B cell (primary cell): Measurements from ENCODE around the gene ZNF774. TPM values are rescaled to one million over a fixed set of nuclear protein-coding genes. Genes with fewer than 3 reads are reported as not detected.

Experiments used
- ATAC-seq: fragments of 200-7000 bp; cut with Tn5 transposase; one replicate; pipeline ENCODE4 v1.10.0; 2021; ENCODE audit warnings: low read depth, mild to moderate bottlenecking, moderate number of reproducible peaks, moderate library complexity
- CTCF ChIA-PET: fragments of 350-600 bp; sonication (Branson Sonifier 250); formaldehyde crosslinking; loops from one replicate; lab custom pipeline; 2021; ENCODE audit warnings: antibody characterized with exemption, inconsistent platforms; lab: Charles Lee
- POLR2A ChIA-PET: fragments of 350-600 bp; sonication (Branson Sonifier 250); formaldehyde crosslinking; loops from one replicate; lab custom pipeline; 2021; ENCODE audit warnings: antibody characterized with exemption; lab: Charles Lee
- DNase-seq: peaks from one replicate; pipeline ENCODE4 v3.0.0; 2013
- H2AFZ ChIP-seq: 2 replicates; pipeline ENCODE4 v1.6.1; 2012; ENCODE audit warnings: mild to moderate bottlenecking, low read depth, low read length; ENCODE audit not compliant: insufficient read depth, poor library complexity, severe bottlenecking
- H3K27ac ChIP-seq, 2 donors: 1 replicate in 1 of 2; 2 replicates in 1 of 2; pipeline ENCODE4 v1.5.1; 2012 to 2013; ENCODE audit warnings: low read length in 2 of 2, mild to moderate bottlenecking in 2 of 2, moderate library complexity in 1 of 2
- H3K27me3 ChIP-seq, 4 experiments: fragments of 200-600 bp in 1 of 4; sonication (generic) in 1 of 4; replicated peaks in 1 of 4; 1 replicate in 2 of 4; 2 replicates in 2 of 4; pipeline versions ENCODE4 v1.6.1 to v1.7.0; 2013 to 2016; ENCODE audit warnings: low read length in 3 of 4, mild to moderate bottlenecking in 2 of 4, mixed read lengths in 1 of 4, moderate library complexity in 1 of 4; ENCODE audit not compliant: insufficient read depth in 4 of 4, control insufficient read depth in 3 of 4; ENCODE audit errors: control extremely low read depth in 1 of 4
- H3K36me3 ChIP-seq, 2 experiments: replicated peaks in 1 of 2; 1 replicate in 1 of 2; 2 replicates in 1 of 2; pipeline versions ENCODE4 v1.6.1 to v1.7.1; 2013; ENCODE audit warnings: low read length in 1 of 2; ENCODE audit not compliant: insufficient read depth in 2 of 2, control insufficient read depth in 1 of 2; ENCODE audit errors: control extremely low read depth in 1 of 2, extremely low read depth in 1 of 2
- H3K4me1 ChIP-seq, 2 donors: fragments of 200-600 bp in 1 of 2; sonication (generic) in 1 of 2; 1 replicate in 1 of 2; 2 replicates in 1 of 2; pipeline versions ENCODE4 v1.5.1 to v1.6.1; 2013 to 2017; ENCODE audit warnings: low read length in 2 of 2; ENCODE audit not compliant: control insufficient read depth in 2 of 2, insufficient read depth in 2 of 2
- H3K4me2 ChIP-seq: replicated peaks from 2 replicates; pipeline ENCODE3; 2012; ENCODE audit warnings: mild to moderate bottlenecking, low read depth, low read length; ENCODE audit not compliant: poor library complexity, severe bottlenecking
- H3K4me3 ChIP-seq, 5 experiments: fragments of 200-600 bp in 1 of 5; sonication (generic) in 1 of 5; 1 replicate in 3 of 5; 2 replicates in 2 of 5; pipeline versions ENCODE4 v1.5.1 to v1.7.0; 2011 to 2016; ENCODE audit warnings: low read length in 4 of 5, mild to moderate bottlenecking in 4 of 5, low read depth in 2 of 5, control low read depth in 1 of 5, moderate library complexity in 1 of 5; ENCODE audit not compliant: insufficient read depth in 1 of 5; ENCODE audit errors: control extremely low read depth in 1 of 5, extremely low read depth in 1 of 5
- H3K79me2 ChIP-seq: fragments of 200-600 bp; sonication (generic); one replicate; pipeline ENCODE4 v1.6.0; 2016; ENCODE audit warnings: low read length; ENCODE audit not compliant: control insufficient read depth, insufficient read depth
- H3K9ac ChIP-seq: fragments of 200-600 bp; sonication (generic); 2 replicates; pipeline ENCODE4 v1.6.1; 2017; ENCODE audit warnings: mild to moderate bottlenecking, low read length, moderate library complexity
- H3K9me3 ChIP-seq, 3 donors: one replicate each; pipeline versions ENCODE4 v1.6.1 to v1.7.1; 2013; ENCODE audit warnings: low read length in 2 of 3; ENCODE audit not compliant: control insufficient read depth in 2 of 3, insufficient read depth in 1 of 3; ENCODE audit errors: control extremely low read depth in 1 of 3
- H4K20me1 ChIP-seq: 2 replicates; pipeline ENCODE4 v1.6.0; 2012; ENCODE audit warnings: mild to moderate bottlenecking, low read length; ENCODE audit not compliant: insufficient read depth, control insufficient read depth, poor library complexity, severe bottlenecking
- H3K27ac Mint-ChIP-seq: one replicate; pipeline ENCODE4 v1.8.0; 2021; ENCODE audit warnings: mixed read lengths
- H3K27me3 Mint-ChIP-seq: one replicate; pipeline ENCODE4 v1.8.0; 2021; ENCODE audit warnings: mixed read lengths
- H3K4me1 Mint-ChIP-seq: one replicate; pipeline ENCODE4 v1.8.0; 2021; ENCODE audit warnings: mixed read lengths
- H3K4me3 Mint-ChIP-seq: one replicate; pipeline ENCODE4 v1.8.0; 2021; ENCODE audit warnings: mixed read lengths
- H3K9me3 Mint-ChIP-seq: one replicate; pipeline ENCODE4 v1.8.0; 2022; ENCODE audit warnings: mixed read lengths; ENCODE audit not compliant: insufficient read depth
- CTCF ChIP-seq: fragments of 200-600 bp; IDR thresholded peaks from one replicate; pipeline ENCODE4 v1.8.0; 2022; ENCODE audit warnings: antibody characterized with exemption, mild to moderate bottlenecking
- EZH2 ChIP-seq: IDR thresholded peaks from 2 replicates; pipeline ENCODE4 v1.6.1; 2012; ENCODE audit warnings: borderline replicate concordance, low read depth, mild to moderate bottlenecking, moderate library complexity, low read length; ENCODE audit not compliant: insufficient read depth, poor library complexity, severe bottlenecking
- WGBS: methylation state at CpG from one replicate; pipeline ENCODE4 v1.1.5; 2013; ENCODE audit warnings: missing lambda C conversion rate; ENCODE audit not compliant: insufficient coverage; 5-methylcytosine and 5-hydroxymethylcytosine counted together
- intact Hi-C: fragments of 100-400 bp; cut with micrococcal nuclease; formaldehyde crosslinking; loops from one replicate; pipeline ENCODE4 v1.10.0; 2022
- polyA plus RNA-seq: library from polyadenylated mRNA; depleted of rRNA; stranded (reverse); fragments of >200 nt; gene quantifications from 2 replicates; pipeline ENCODE4 v1.2.3, GENCODE V29; 2012
- total RNA-seq, 2 donors: library from RNA; stranded (reverse); fragments of 120-200 nt in 1 of 2; gene quantifications; 1 replicate in 1 of 2; 2 replicates in 1 of 2; pipeline versions ENCODE4 v1.2.3 to v1.2.4, GENCODE V29; 2013 to 2022

The ZNF774 gene
- total and polyA plus RNA-seq, 2 donors (not counting 1 experiment from before 2014, with no cell fraction given): 0.19 to 0.54 TPM

GRCh38 chr15:90360746-90361145 lies 8.7 kb downstream of the ZNF774 start:
- Mint-ChIP-seq H3K4me1 (peaks cover 4% of the 10 kb centered on the region), H3K27me3 (no peaks in the 10 kb centered on the region), H3K9me3 (no peaks in the 10 kb centered on the region), H3K27ac (no peak overlapping the region), H3K4me3 (no peak overlapping the region)
- H3K79me2 ChIP-seq: no peaks in the 10 kb centered on the region
- H3K4me2 ChIP-seq: no peak overlapping the region
- H3K9ac ChIP-seq: no peak overlapping the region
- no peak for ATAC-seq
- ChIA-PET POLR2A (no interaction called here), CTCF (interaction anchor here (0.9 to 4.2 kb wide), 16 partner anchors 9 to 911 kb away, joined by 3 to 65 read pairs (median 4); partner anchors contain the start of genes UNC45A and ZNF774)
- intact Hi-C loops: loop anchor here (5.0 kb wide), 1 partner anchor 527 kb away; no protein-coding TSS in a partner anchor
- H3K27me3 ChIP-seq: no peaks in the 10 kb centered on the region
- H3K27ac ChIP-seq: no peak overlapping the region
- H3K4me1 ChIP-seq: peaks cover 5 to 9% of the 10 kb centered on the region in 2 donors
- H3K9me3 ChIP-seq: no peaks in the 10 kb centered on the region
- DNase-seq: no peak
- H3K36me3 ChIP-seq: no peaks in the 10 kb centered on the region
- no peak overlapping the region for H2AFZ ChIP-seq
- H3K4me3 ChIP-seq: no peak overlapping the region
- WGBS: 97% methylated on average over 7 of the region's 14 CpGs
- TF ChIP-seq CTCF (no peak), EZH2 (no peak)
- H4K20me1 ChIP-seq: no peaks in the 10 kb centered on the region

DNA sequence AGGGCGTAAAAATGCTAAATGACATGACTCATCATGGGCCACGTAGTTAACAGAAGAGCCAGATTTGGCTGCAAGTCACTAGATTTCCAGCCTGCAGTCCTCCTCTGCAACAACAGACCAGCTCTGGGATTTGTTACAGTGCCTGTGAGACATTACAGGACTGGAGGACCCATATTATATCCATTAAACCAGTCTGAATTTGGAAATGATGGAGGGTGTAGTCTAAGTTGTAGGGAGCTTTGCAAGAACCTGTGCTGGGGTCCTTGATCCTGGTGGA lies 10.8 kb downstream of the ZNF774 start:
- H3K27ac Mint-ChIP-seq: no peak overlapping the region
- no peak for ATAC-seq
- no peak overlapping the region for H3K4me3 Mint-ChIP-seq
- H3K79me2 ChIP-seq: no peaks in the 10 kb centered on the region
- H3K4me1 ChIP-seq: peaks cover 5 to 9% of the 10 kb centered on the region in 2 donors
- TF ChIP-seq CTCF (no peak), EZH2 (no peak)
- H2AFZ ChIP-seq: no peak overlapping the region
- H3K4me2 ChIP-seq: no peak overlapping the region
- no peaks in the 10 kb centered on the region for H4K20me1 ChIP-seq
- peaks cover 4% of the 10 kb centered on the region for H3K4me1 Mint-ChIP-seq
- H3K9ac ChIP-seq: no peak overlapping the region
- H3K27me3 Mint-ChIP-seq: no peaks in the 10 kb centered on the region
- ChIA-PET POLR2A (no interaction called here), CTCF (interaction anchor here (0.7 to 4.2 kb wide), 12 partner anchors 13 to 240 kb away, joined by 3 to 65 read pairs (median 5); partner anchors contain the start of gene IQGAP1)
- H3K27ac ChIP-seq: no peak overlapping the region
- H3K9me3 ChIP-seq: no peaks in the 10 kb centered on the region
- no peak for DNase-seq
- H3K27me3 ChIP-seq: no peaks in the 10 kb centered on the region
- 69% methylated on average over 2 of the region's 2 CpGs for WGBS
- H3K4me3 ChIP-seq: no peak overlapping the region
- no peaks in the 10 kb centered on the region for H3K36me3 ChIP-seq
- no peaks in the 10 kb centered on the region for H3K9me3 Mint-ChIP-seq
- intact Hi-C loops: loop anchor here (1.0 to 5.0 kb wide), 2 partner anchors 119 to 524 kb away; no protein-coding TSS in a partner anchor
